HCT116 (cell line): ENCODE results near the gene KIAA0930.

ENCODE experiments used
- CTCF ChIP-seq, 3 experiments: fragments of 200-600 bp in 1 of 3; sonication (generic) in 1 of 3; IDR thresholded peaks in 2 of 3; conservative IDR thresholded peaks in 1 of 3; 2 replicates each; pipeline ENCODE4 v1.5.1; 2012 to 2017; ENCODE audit warnings: low read depth in 2 of 3, low read length in 2 of 3, antibody characterized with exemption in 1 of 3, borderline replicate concordance in 1 of 3, control low read depth in 1 of 3, mild to moderate bottlenecking in 1 of 3, mixed read lengths in 1 of 3, mixed run types in 1 of 3, moderate library complexity in 1 of 3; ENCODE audit not compliant: insufficient read depth in 1 of 3
- ELF1 ChIP-seq: IDR thresholded peaks from 2 replicates; pipeline ENCODE4 v1.6.1; 2012; ENCODE audit warnings: low read depth, borderline replicate concordance
- EZH2 ChIP-seq: fragments of 200-600 bp; sonication (generic); IDR thresholded peaks from 2 replicates; pipeline ENCODE4 v1.6.1; 2017; ENCODE audit warnings: antibody characterized with exemption, mixed run types
- EZH2phosphoT487 ChIP-seq: fragments of 200-600 bp; IDR thresholded peaks from 2 replicates; pipeline ENCODE4 v1.6.1; 2018; ENCODE audit warnings: antibody characterized with exemption, borderline replicate concordance
- MAX ChIP-seq: IDR thresholded peaks from 2 replicates; pipeline ENCODE4 v1.6.1; 2012
- POLR2A ChIP-seq: IDR thresholded peaks from 2 replicates; pipeline ENCODE4 v1.7.0; 2011; ENCODE audit warnings: borderline replicate concordance; ENCODE audit not compliant: insufficient read depth, insufficient read length; ENCODE audit errors: extremely low read depth
- POLR2AphosphoS5 ChIP-seq: IDR thresholded peaks from 2 replicates; pipeline ENCODE4 v1.6.1; 2011; ENCODE audit warnings: mild to moderate bottlenecking, low read depth, low read length, moderate library complexity
- SP1 ChIP-seq: IDR thresholded peaks from 2 replicates; pipeline ENCODE4 v1.6.1; 2012; ENCODE audit warnings: low read depth
- SRF ChIP-seq: IDR thresholded peaks from 2 replicates; pipeline ENCODE4 v1.6.1; 2012; ENCODE audit warnings: low read depth
- ZNF274 ChIP-seq: fragments of 200-500 bp; sonication (Bioruptor generic); IDR thresholded peaks from 2 replicates; pipeline ENCODE4 v1.6.1; 2014; ENCODE audit warnings: mild to moderate bottlenecking, low read depth, low read length, inconsistent platforms

- no peak for TF ChIP-seq CTCF (IDR thresholded peaks at IDR 0.05 in 2 of 3, conservative IDR thresholded peaks at IDR 0.05 in 1 of 3; ENCODE audit: borderline replicate concordance in 1 of 3, insufficient read depth in 1 of 3, low read depth in 2 of 3, low read length in 2 of 3)
- TF ChIP-seq SRF, result no peak
- no peak for TF ChIP-seq EZH2
- no peak for TF ChIP-seq MAX
- no peak for TF ChIP-seq POLR2A
- no peak for TF ChIP-seq ELF1
- no peak for TF ChIP-seq ZNF274
- TF ChIP-seq POLR2AphosphoS5, result no peak
- no peak for TF ChIP-seq EZH2phosphoT487
- TF ChIP-seq SP1, result no peak
These were observed 35.9 kb downstream of the KIAA0930 start for GRCh38 chr22:45204819-45205218.
